Naive thymus-derived CD4-positive, alpha-beta T cell (primary cell): ENCODE results near the gene SIRPG. TPM values are rescaled to one million over a fixed set of nuclear protein-coding genes. Genes with fewer than 3 reads are reported as not detected.

Source experiments
- ATAC-seq: fragments of 150-1000 bp; cut with Tn5 transposase; 2 replicates; pipeline ENCODE4 v1.10.0; 2021; ENCODE audit warnings: mild to moderate bottlenecking, moderate library complexity
- CTCF ChIA-PET: fragments of 350-600 bp; sonication (Branson Sonifier 250); formaldehyde crosslinking; loops from one replicate; lab custom pipeline; 2021; ENCODE audit warnings: antibody characterized with exemption; lab: Charles Lee
- POLR2A ChIA-PET: fragments of 350-600 bp; sonication (Branson Sonifier 250); formaldehyde crosslinking; loops from one replicate; lab custom pipeline; 2021; ENCODE audit warnings: antibody characterized with exemption, inconsistent platforms; lab: Charles Lee
- DNase-seq, 9 donors: peaks; one replicate each; pipeline versions ENCODE4 v3.0.0 to v3.0.0-alpha.2; 2020 to 2022; ENCODE audit warnings: mixed read lengths in 1 of 9
- H3K27ac ChIP-seq: one replicate; pipeline ENCODE4 v1.7.0; 2013; ENCODE audit warnings: mild to moderate bottlenecking, low read depth, low read length, moderate library complexity
- H3K27me3 ChIP-seq, 2 donors: one replicate each; pipeline ENCODE4 v1.7.0; 2013; ENCODE audit warnings: low read length in 2 of 2, mild to moderate bottlenecking in 2 of 2, moderate library complexity in 2 of 2; ENCODE audit not compliant: control insufficient read depth in 2 of 2, insufficient read depth in 2 of 2
- H3K36me3 ChIP-seq, 3 experiments: 1 replicate in 2 of 3; 2 replicates in 1 of 3; pipeline ENCODE4 v1.7.0; 2013; ENCODE audit warnings: low read length in 3 of 3, mild to moderate bottlenecking in 3 of 3, moderate library complexity in 1 of 3; ENCODE audit not compliant: insufficient read depth in 3 of 3, control insufficient read depth in 2 of 3
- H3K4me1 ChIP-seq, 2 donors: one replicate each; pipeline ENCODE4 v1.7.0; 2013; ENCODE audit warnings: low read length in 2 of 2, mild to moderate bottlenecking in 2 of 2, moderate library complexity in 1 of 2; ENCODE audit not compliant: control insufficient read depth in 2 of 2, insufficient read depth in 2 of 2
- H3K4me3 ChIP-seq: 2 replicates; pipeline ENCODE4 v1.7.0; 2013; ENCODE audit warnings: mild to moderate bottlenecking, low read length
- H3K9me3 ChIP-seq, 3 experiments: 1 replicate in 2 of 3; 2 replicates in 1 of 3; pipeline ENCODE4 v1.7.0; 2013; ENCODE audit warnings: low read length in 3 of 3; ENCODE audit not compliant: control insufficient read depth in 2 of 3
- H3K27ac Mint-ChIP-seq, 9 donors: one replicate each; pipeline ENCODE4 v1.8.0; 2020 to 2022; ENCODE audit warnings: mixed read lengths in 9 of 9, mild to moderate bottlenecking in 8 of 9, moderate library complexity in 5 of 9, inconsistent platforms in 2 of 9
- H3K27me3 Mint-ChIP-seq, 5 donors: one replicate each; pipeline ENCODE4 v1.8.0; 2021 to 2022; ENCODE audit warnings: mixed read lengths in 5 of 5, mild to moderate bottlenecking in 1 of 5
- H3K36me3 Mint-ChIP-seq, 5 donors: one replicate each; pipeline ENCODE4 v1.8.0; 2020 to 2022; ENCODE audit warnings: mixed read lengths in 5 of 5, mild to moderate bottlenecking in 3 of 5, inconsistent platforms in 1 of 5
- H3K4me1 Mint-ChIP-seq, 7 donors: one replicate each; pipeline ENCODE4 v1.8.0; 2020 to 2022; ENCODE audit warnings: mixed read lengths in 7 of 7, mild to moderate bottlenecking in 3 of 7, inconsistent platforms in 1 of 7
- H3K4me3 Mint-ChIP-seq, 10 donors: one replicate each; pipeline ENCODE4 v1.8.0; 2020 to 2022; ENCODE audit warnings: mild to moderate bottlenecking in 10 of 10, mixed read lengths in 10 of 10, moderate library complexity in 6 of 10, inconsistent platforms in 2 of 10
- H3K9me3 Mint-ChIP-seq, 11 donors: one replicate each; pipeline ENCODE4 v1.8.0; 2020 to 2022; ENCODE audit warnings: mixed read lengths in 11 of 11, mild to moderate bottlenecking in 4 of 11, inconsistent platforms in 1 of 11, moderate library complexity in 1 of 11
- intact Hi-C, 2 donors: fragments of 100-400 bp; cut with micrococcal nuclease; formaldehyde crosslinking; loops; one replicate each; pipeline ENCODE4 v1.15.1; 2023
- polyA plus RNA-seq, 2 donors: library from polyadenylated mRNA; unstranded; fragments of 300-500 nt; fragmentation: Illumina TruSeq; gene quantifications; one replicate each; pipeline ENCODE4 v1.2.3, GENCODE V29; 2021
- total RNA-seq, 6 experiments: library from RNA in 5 of 6; stranded (reverse) in 5 of 6; gene quantifications; 1 replicate in 5 of 6; 2 replicates in 1 of 6; pipeline ENCODE4 v1.2.3 and lab custom pipeline; 2021 to 2026

SIRPG gene
- total and polyA plus RNA-seq, 7 experiments from 2014 or later: 25.6 to 198 (median 51.4) TPM

GRCh38 chr20:1652960-1653359, 4.6 kb downstream of the SIRPG start:
- peaks cover 9 to 66% (median 54%) of the 10 kb centered on the region in 5 donors for H3K36me3 Mint-ChIP-seq
- POLR2A ChIA-PET: interaction anchor here (2.4 kb wide), 1 partner anchor 23 kb away, joined by 10 read pairs; no protein-coding TSS in a partner anchor

DNA sequence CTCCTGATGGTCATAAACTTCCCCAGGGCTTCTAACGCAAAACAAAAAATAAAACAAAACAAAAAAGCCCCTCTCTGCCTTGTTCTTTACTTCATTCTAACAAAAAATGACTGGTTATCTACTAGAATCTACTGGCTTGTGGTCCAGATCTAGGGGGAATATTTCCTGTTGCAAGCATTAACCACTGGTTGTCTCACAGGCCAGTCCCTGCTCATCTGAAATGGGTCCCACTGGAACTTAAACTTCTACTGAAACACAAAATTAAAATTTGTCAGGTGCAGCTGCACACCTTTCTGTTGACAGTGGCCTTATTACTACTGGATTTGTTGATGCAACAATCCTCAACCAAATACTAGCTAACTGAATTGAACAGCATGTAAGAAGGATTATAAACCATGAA, 5.5 kb downstream of the SIRPG start:
- Histone ChIP-seq H3K36me3 (peaks cover 0 to 30% (median 9%) of the 10 kb centered on the region in 3 experiments), H3K4me3 (no peak overlapping the region), H3K27ac (peak overlapping the region; percentile 41), H3K9me3 (peaks cover 0 to 9% (median 0%) of the 10 kb centered on the region in 3 experiments), H3K27me3 (no peaks in the 10 kb centered on the region), H3K4me1 (peaks cover 54 to 60% of the 10 kb centered on the region in 2 donors)
- Mint-ChIP-seq H3K9me3 (peaks cover 0 to 26% (median 8%) of the 10 kb centered on the region in 11 donors), H3K4me1 (peaks cover 27 to 93% (median 85%) of the 10 kb centered on the region in 7 donors), H3K36me3 (peaks cover 9 to 73% (median 57%) of the 10 kb centered on the region in 5 donors), H3K27ac (peak overlapping the region in 8 of 9 donors; percentile 13 to 93 (median 84)), H3K27me3 (no peaks in the 10 kb centered on the region), H3K4me3 (peak overlapping the region; percentile 34 to 88 (median 72))
- POLR2A ChIA-PET: interaction anchor here (2.4 to 4.5 kb wide), 2 partner anchors 13 to 24 kb away, joined by 10 to 21 read pairs; no protein-coding TSS in a partner anchor
- DNase-seq (no peak), ATAC-seq (no peak)
- intact Hi-C loops: loop anchor here in 1 of 2 donors (5.0 kb wide), 1 partner anchor 35 kb away; no protein-coding TSS in a partner anchor
- CTCF ChIA-PET: no interaction called here

More at GRCh38 chr20:1652960-1653359, 4.6 kb downstream of the SIRPG start:
- Histone ChIP-seq H3K4me1 (peaks cover 57 to 62% of the 10 kb centered on the region in 2 donors), H3K4me3 (peak overlapping the region; percentile 14), H3K9me3 (peaks cover 0 to 9% (median 0%) of the 10 kb centered on the region in 3 experiments), H3K36me3 (peaks cover 0 to 21% (median 5%) of the 10 kb centered on the region in 3 experiments), H3K27me3 (no peaks in the 10 kb centered on the region), H3K27ac (peak overlapping the region; percentile 52)
- peak overlapping the region; percentile 48 to 90 (median 74) for H3K4me3 Mint-ChIP-seq
- no peak for DNase-seq
- H3K27ac Mint-ChIP-seq: peak overlapping the region; percentile 34 to 95 (median 83)
- no peak for ATAC-seq
- H3K9me3 Mint-ChIP-seq: peaks cover 0 to 26% (median 8%) of the 10 kb centered on the region in 11 donors
- H3K27me3 Mint-ChIP-seq: no peaks in the 10 kb centered on the region
- peaks cover 27 to 90% (median 83%) of the 10 kb centered on the region in 7 donors for H3K4me1 Mint-ChIP-seq
- intact Hi-C loops: loop anchor here in 1 of 2 donors (5.0 kb wide), 1 partner anchor 34 kb away; no protein-coding TSS in a partner anchor
- CTCF ChIA-PET: no interaction called here

- Histone ChIP-seq H3K27ac (peak overlapping the region; percentile 41), H3K4me1 (peaks cover 56 to 66% of the 10 kb centered on the region in 2 donors), H3K36me3 (peaks cover 0 to 32% (median 9%) of the 10 kb centered on the region in 3 experiments), H3K27me3 (no peaks in the 10 kb centered on the region), H3K4me3 (peak overlapping the region; percentile 8), H3K9me3 (peaks cover 0 to 9% (median 0%) of the 10 kb centered on the region in 3 experiments)
- intact Hi-C loops: loop anchor here (1.0 to 5.0 kb wide), 3 partner anchors 8 to 36 kb away; no protein-coding TSS in a partner anchor
- Mint-ChIP-seq H3K27me3 (no peaks in the 10 kb centered on the region), H3K36me3 (peaks cover 6 to 74% (median 57%) of the 10 kb centered on the region in 5 donors), H3K9me3 (peaks cover 0 to 26% (median 8%) of the 10 kb centered on the region in 11 donors), H3K27ac (peak overlapping the region in 8 of 9 donors; percentile 33 to 93 (median 88)), H3K4me1 (peaks cover 27 to 95% (median 86%) of the 10 kb centered on the region in 7 donors), H3K4me3 (peak overlapping the region; percentile 46 to 88 (median 74))
- ATAC-seq: no peak
- ChIA-PET CTCF (interaction anchor here (1.2 to 1.8 kb wide), 3 partner anchors 13 to 33 kb away, joined by 3 to 5 read pairs (median 4); no protein-coding TSS in a partner anchor), POLR2A (interaction anchor here (0.6 to 4.5 kb wide), 7 partner anchors 9 to 154 kb away, joined by 3 to 21 read pairs (median 6); no protein-coding TSS in a partner anchor)
- no peak for DNase-seq
Measured at GRCh38 chr20:1651268-1652058, 6.1 kb downstream of the SIRPG start.

DNA sequence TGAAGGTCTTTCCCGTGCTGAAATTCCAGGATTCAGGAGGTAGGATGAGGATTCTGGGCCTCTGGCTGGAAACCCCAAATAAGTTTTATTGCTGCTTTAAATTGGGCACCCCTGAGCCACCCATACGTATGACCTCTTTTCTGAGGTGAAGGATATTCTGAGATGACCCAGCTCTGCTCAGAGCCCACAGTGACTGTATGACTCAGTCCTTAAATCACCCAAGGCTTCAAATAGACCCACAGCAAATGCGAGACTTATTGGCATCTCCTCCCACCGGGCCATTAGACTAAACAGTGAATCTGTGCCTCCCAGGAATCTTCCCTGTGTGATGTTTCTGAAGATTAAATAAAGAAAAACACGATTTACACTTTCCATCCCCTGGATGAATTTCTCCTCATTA, 9.5 kb downstream of the SIRPG start:
- no peaks in the 10 kb centered on the region for H3K27me3 Mint-ChIP-seq
- H3K4me3 ChIP-seq: no peak overlapping the region
- no peak for ATAC-seq
- intact Hi-C loops: no loop called here
- peaks cover 39 to 63% of the 10 kb centered on the region in 2 donors for H3K4me1 ChIP-seq
- H3K9me3 Mint-ChIP-seq: peaks cover 0 to 13% (median 3%) of the 10 kb centered on the region in 11 donors
- no peaks in the 10 kb centered on the region for H3K9me3 ChIP-seq
- DNase-seq: no peak
- H3K27ac Mint-ChIP-seq: peak overlapping the region in 6 of 9 donors; percentile 4 to 87 (median 82)
- peaks cover 20 to 86% (median 75%) of the 10 kb centered on the region in 7 donors for H3K4me1 Mint-ChIP-seq
- no peaks in the 10 kb centered on the region for H3K27me3 ChIP-seq
- H3K36me3 Mint-ChIP-seq: peaks cover 4 to 70% (median 51%) of the 10 kb centered on the region in 5 donors
- peaks cover 4 to 54% (median 16%) of the 10 kb centered on the region in 3 experiments for H3K36me3 ChIP-seq
- ChIA-PET POLR2A (interaction anchor here (1.0 to 4.5 kb wide), 6 partner anchors 8 to 26 kb away, joined by 3 to 21 read pairs (median 4); no protein-coding TSS in a partner anchor), CTCF (no interaction called here)
- H3K4me3 Mint-ChIP-seq: peak overlapping the region in 2 of 10 donors; percentile 17 to 81
- no peak overlapping the region for H3K27ac ChIP-seq

DNA sequence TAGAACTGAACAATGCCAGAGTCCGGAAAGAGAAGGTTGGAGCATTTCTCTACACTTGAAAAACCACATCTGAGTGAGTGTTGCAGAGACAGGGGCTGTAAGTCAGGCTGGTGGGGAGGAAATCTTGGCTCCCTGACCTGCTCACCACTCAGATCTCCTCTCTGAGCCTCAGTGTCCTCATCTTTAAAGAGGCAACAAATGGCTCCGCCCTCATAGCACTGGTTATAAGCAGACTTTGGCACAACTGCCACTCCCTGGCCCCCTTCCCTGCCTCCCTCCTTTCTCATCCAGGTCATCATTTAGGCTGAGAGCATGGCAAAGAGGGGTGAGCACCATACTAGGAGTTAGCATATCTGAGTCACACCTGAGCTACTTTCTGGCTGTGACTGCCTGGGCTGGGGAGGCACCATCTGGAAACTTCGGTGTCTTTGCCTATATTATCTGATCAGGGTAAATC, 10.6 kb downstream of the SIRPG start:
- H3K27me3 ChIP-seq: no peaks in the 10 kb centered on the region
- H3K36me3 ChIP-seq: peaks cover 4 to 49% (median 16%) of the 10 kb centered on the region in 3 experiments
- Mint-ChIP-seq H3K4me1 (peaks cover 14 to 75% (median 66%) of the 10 kb centered on the region in 7 donors), H3K36me3 (peaks cover 0 to 62% (median 44%) of the 10 kb centered on the region in 5 donors), H3K4me3 (peak overlapping the region; percentile 15 to 81 (median 69)), H3K9me3 (peaks cover 0 to 9% (median 0%) of the 10 kb centered on the region in 11 donors), H3K27ac (peak overlapping the region in 7 of 9 donors; percentile 40 to 87 (median 84)), H3K27me3 (no peaks in the 10 kb centered on the region)
- H3K27ac ChIP-seq: peak overlapping the region; percentile 60
- ChIA-PET POLR2A (interaction anchor here (0.9 to 2.2 kb wide), 6 partner anchors 9 to 23 kb away, joined by 3 to 7 read pairs (median 4); no protein-coding TSS in a partner anchor), CTCF (interaction anchor here (0.8 kb wide), 1 partner anchor 13 kb away, joined by 4 read pairs; no protein-coding TSS in a partner anchor)
- ATAC-seq: no peak
- peak in 1 of 9 donors; percentile 26 for DNase-seq
- H3K4me3 ChIP-seq: peak overlapping the region; percentile 15
- no peaks in the 10 kb centered on the region for H3K9me3 ChIP-seq
- intact Hi-C loops: loop anchor here in 1 of 2 donors (1.0 kb wide), 1 partner anchor 9 kb away; no protein-coding TSS in a partner anchor
- peaks cover 30 to 53% of the 10 kb centered on the region in 2 donors for H3K4me1 ChIP-seq
